Measurements from ENCODE around the gene RIC3.

GRCh38 chr11:8101421-8101820 lies 67.4 kb downstream of the RIC3 start:
- no peak for TF ChIP-seq CTCF (IDR thresholded peaks at IDR 0.05; ENCODE audit: extremely low read depth in 1 of 2, insufficient read depth in 1 of 2, low read depth in 1 of 2, low read length in 2 of 2)
- no peak for TF ChIP-seq POLR2AphosphoS5 (IDR thresholded peaks at IDR 0.05; ENCODE audit: insufficient read depth, low read depth, low read length)
- no peak for TF ChIP-seq EZH2 (IDR thresholded peaks at IDR 0.05; ENCODE audit: borderline replicate concordance, low read depth, low read length, severe bottlenecking)
- TF ChIP-seq POLR2A (IDR thresholded peaks at IDR 0.05; ENCODE audit: low read depth, low read length) = no peak
- TF ChIP-seq MYC (IDR thresholded peaks at IDR 0.05; ENCODE audit: low read depth, low read length) = no peak
- TF ChIP-seq JUN (IDR thresholded peaks at IDR 0.05; ENCODE audit: borderline replicate concordance, insufficient read depth, insufficient read length, low read depth) = no peak
